Measurements from ENCODE around the gene LRRC75A.

DNA sequence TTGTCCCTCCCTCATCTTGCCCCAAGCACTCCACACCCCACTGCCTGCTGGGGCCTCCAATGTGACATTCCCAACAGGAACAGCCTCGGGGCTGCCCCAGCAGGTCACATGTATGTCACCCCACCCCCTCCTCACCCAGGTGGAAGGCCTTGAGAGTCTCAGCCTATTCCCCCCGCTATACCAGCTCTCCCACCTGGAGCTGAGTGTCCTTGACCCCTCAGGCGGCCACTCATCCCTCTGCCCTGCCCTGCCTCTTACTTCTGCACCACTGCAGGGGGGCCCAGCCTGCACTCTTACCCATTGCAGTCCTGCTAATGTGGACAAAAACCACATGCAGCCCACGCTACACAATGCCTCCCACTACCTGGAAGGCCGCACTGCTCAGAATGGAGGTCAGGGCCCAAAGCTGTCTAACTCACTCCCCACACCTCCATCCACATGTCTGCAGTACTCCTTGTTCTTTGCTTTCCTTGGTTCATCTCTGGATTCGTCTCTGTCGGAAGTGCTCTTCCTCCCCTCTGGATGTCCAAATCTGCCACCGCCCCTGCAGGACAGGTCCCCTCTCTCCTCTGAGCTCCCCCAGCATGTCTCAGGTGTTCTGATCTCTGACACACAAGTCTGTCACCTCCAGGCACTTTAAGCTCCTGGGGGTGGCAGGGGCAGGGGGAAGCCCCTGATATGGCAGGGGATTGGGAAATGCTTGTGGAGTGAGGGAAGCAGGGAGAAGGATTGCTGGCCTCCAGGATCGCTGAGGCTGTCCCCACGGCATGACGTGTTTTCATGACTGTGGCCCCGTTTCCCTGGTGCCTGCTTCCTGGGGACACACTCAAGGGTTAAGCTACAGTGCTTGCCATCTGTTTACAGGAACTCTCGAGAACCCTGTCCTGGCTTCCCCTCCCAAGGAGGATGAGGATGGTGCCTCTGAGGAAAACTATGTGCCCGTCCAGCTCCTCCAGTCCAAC lies 55.8 kb downstream of the LRRC75A start:
- TF ChIP-seq, protein P1, sequence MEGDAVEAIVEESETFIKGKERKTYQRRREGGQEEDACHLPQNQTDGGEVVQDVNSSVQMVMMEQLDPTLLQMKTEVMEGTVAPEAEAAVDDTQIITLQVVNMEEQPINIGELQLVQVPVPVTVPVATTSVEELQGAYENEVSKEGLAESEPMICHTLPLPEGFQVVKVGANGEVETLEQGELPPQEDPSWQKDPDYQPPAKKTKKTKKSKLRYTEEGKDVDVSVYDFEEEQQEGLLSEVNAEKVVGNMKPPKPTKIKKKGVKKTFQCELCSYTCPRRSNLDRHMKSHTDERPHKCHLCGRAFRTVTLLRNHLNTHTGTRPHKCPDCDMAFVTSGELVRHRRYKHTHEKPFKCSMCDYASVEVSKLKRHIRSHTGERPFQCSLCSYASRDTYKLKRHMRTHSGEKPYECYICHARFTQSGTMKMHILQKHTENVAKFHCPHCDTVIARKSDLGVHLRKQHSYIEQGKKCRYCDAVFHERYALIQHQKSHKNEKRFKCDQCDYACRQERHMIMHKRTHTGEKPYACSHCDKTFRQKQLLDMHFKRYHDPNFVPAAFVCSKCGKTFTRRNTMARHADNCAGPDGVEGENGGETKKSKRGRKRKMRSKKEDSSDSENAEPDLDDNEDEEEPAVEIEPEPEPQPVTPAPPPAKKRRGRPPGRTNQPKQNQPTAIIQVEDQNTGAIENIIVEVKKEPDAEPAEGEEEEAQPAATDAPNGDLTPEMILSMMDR (IDR thresholded peaks at IDR 0.05; ENCODE audit: low read depth, low read length, missing input control) = no peak
- TF ChIP-seq YY1 (IDR thresholded peaks at IDR 0.05) = no peak
- no peak for TF ChIP-seq TAF1 (conservative IDR thresholded peaks at IDR 0.05)
- TF ChIP-seq, protein P2, sequence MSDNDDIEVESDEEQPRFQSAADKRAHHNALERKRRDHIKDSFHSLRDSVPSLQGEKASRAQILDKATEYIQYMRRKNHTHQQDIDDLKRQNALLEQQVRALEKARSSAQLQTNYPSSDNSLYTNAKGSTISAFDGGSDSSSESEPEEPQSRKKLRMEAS (IDR thresholded peaks at IDR 0.05) = no peak
- no peak for TF ChIP-seq RAD21 (IDR thresholded peaks at IDR 0.05)
